ENCODE data around the gene PDE3B. TPM values are rescaled to one million over a fixed set of nuclear protein-coding genes. Genes with fewer than 3 reads are reported as not detected.

The PDE3B gene
- total RNA-seq, 3 donors from 2014 or later: 14.1 to 177 (median 17.3) TPM

GRCh38 chr11:14852571-14853177, 209.1 kb downstream of the PDE3B start:
- H3K27ac ChIP-seq: no peak overlapping the region
- intact Hi-C loops (cut with DNase I; ENCODE audit: low total_unique reads): no loop called here
- no peak overlapping the region for H3K4me3 ChIP-seq
- DNase-seq (ENCODE audit: low spot score in 2 of 2): no peak
- TF ChIP-seq CTCF (IDR thresholded peaks at IDR 0.05) (no peak), POLR2AphosphoS5 (IDR thresholded peaks at IDR 0.05) (no peak), POLR2A (IDR thresholded peaks at IDR 0.05) (no peak)
- H3K36me3 ChIP-seq: no peaks in the 10 kb centered on the region
- H3K9me3 ChIP-seq: no peaks in the 10 kb centered on the region
- H3K4me1 ChIP-seq: no peaks in the 10 kb centered on the region
- H3K27me3 ChIP-seq: no peaks in the 10 kb centered on the region

- Histone ChIP-seq H3K27ac (no peak overlapping the region), H3K4me1 (no peaks in the 10 kb centered on the region), H3K36me3 (no peaks in the 10 kb centered on the region), H3K9me3 (no peaks in the 10 kb centered on the region), H3K4me3 (no peak overlapping the region), H3K27me3 (no peaks in the 10 kb centered on the region)
- TF ChIP-seq POLR2AphosphoS5 (IDR thresholded peaks at IDR 0.05) (no peak), POLR2A (IDR thresholded peaks at IDR 0.05) (no peak), CTCF (IDR thresholded peaks at IDR 0.05) (no peak)
- no peak for DNase-seq (ENCODE audit: low spot score in 2 of 2)
- intact Hi-C loops (cut with DNase I; ENCODE audit: low total_unique reads): no loop called here
Observed at GRCh38 chr11:14854057-14854456, 210.5 kb downstream of the PDE3B start.

- H3K27me3 ChIP-seq: no peaks in the 10 kb centered on the region
- H3K36me3 ChIP-seq: no peaks in the 10 kb centered on the region
- TF ChIP-seq POLR2A (IDR thresholded peaks at IDR 0.05) (no peak), POLR2AphosphoS5 (IDR thresholded peaks at IDR 0.05) (no peak), CTCF (IDR thresholded peaks at IDR 0.05) (no peak)
- H3K27ac ChIP-seq: no peak overlapping the region
- no peaks in the 10 kb centered on the region for H3K4me1 ChIP-seq
- no peaks in the 10 kb centered on the region for H3K9me3 ChIP-seq
- H3K4me3 ChIP-seq: no peak overlapping the region
- no peak for DNase-seq (ENCODE audit: low spot score in 2 of 2)
- intact Hi-C loops (cut with DNase I; ENCODE audit: low total_unique reads): no loop called here
Observed at GRCh38 chr11:14855890-14856289, 212.3 kb downstream of the PDE3B start.

- no peaks in the 10 kb centered on the region for H3K36me3 ChIP-seq
- no peak for DNase-seq (ENCODE audit: low spot score in 2 of 2)
- H3K27ac ChIP-seq: no peak overlapping the region
- H3K9me3 ChIP-seq: no peaks in the 10 kb centered on the region
- H3K27me3 ChIP-seq: no peaks in the 10 kb centered on the region
- no peaks in the 10 kb centered on the region for H3K4me1 ChIP-seq
- intact Hi-C loops (cut with DNase I; ENCODE audit: low total_unique reads): no loop called here
- H3K4me3 ChIP-seq: no peak overlapping the region
- TF ChIP-seq CTCF (IDR thresholded peaks at IDR 0.05) (no peak), POLR2AphosphoS5 (IDR thresholded peaks at IDR 0.05) (no peak), POLR2A (IDR thresholded peaks at IDR 0.05) (no peak)
Observed at GRCh38 chr11:14857621-14858020, 214.0 kb downstream of the PDE3B start.

GRCh38 chr11:14858404-14858803, 214.8 kb downstream of the PDE3B start:
- Histone ChIP-seq H3K4me3 (no peak overlapping the region), H3K9me3 (no peaks in the 10 kb centered on the region)
- intact Hi-C loops (cut with DNase I; ENCODE audit: low total_unique reads): no loop called here

More at GRCh38 chr11:14858404-14858803, 214.8 kb downstream of the PDE3B start:
- Histone ChIP-seq H3K27me3 (no peaks in the 10 kb centered on the region), H3K36me3 (no peaks in the 10 kb centered on the region), H3K27ac (no peak overlapping the region), H3K4me1 (no peaks in the 10 kb centered on the region)
- DNase-seq (ENCODE audit: low spot score in 2 of 2): no peak
- TF ChIP-seq POLR2A (IDR thresholded peaks at IDR 0.05): no peak
- no peak for TF ChIP-seq CTCF (IDR thresholded peaks at IDR 0.05)
- no peak for TF ChIP-seq POLR2AphosphoS5 (IDR thresholded peaks at IDR 0.05)

All from breast epithelium (tissue), 4 donors.